ENCODE measurements around the gene NPHS1.

GRCh38 chr19:35882114-35882832, 30.0 kb upstream of the NPHS1 start:
- TF ChIP-seq CTCF (IDR thresholded peaks at IDR 0.05; ENCODE audit: low read depth, low read length) (peak; percentile 24), MYC (IDR thresholded peaks at IDR 0.05; ENCODE audit: low read depth, low read length) (no peak), POLR2A (IDR thresholded peaks at IDR 0.05; ENCODE audit: extremely low read depth, insufficient read length) (no peak)

Measured in NB4 (cell line).